Stimulated activated CD4-positive, alpha-beta T cell treated with anti-CD3 and anti-CD28 coated beads, Interleukin-12 subunit alpha, Interleukin-12 subunit beta, amount 100 ng/mL, for 24 hours (primary cell): ENCODE results near the gene CGB3.
A peak's percentile ranks its signal among the peaks of the same experiment; 100 is the strongest.
"Not testable (repeated sequence)": the region's sequence is repeated elsewhere in the genome, so short reads cannot be mapped to it uniquely, and the experiment has no call there.

ENCODE experiments used
- DNase-seq, 2 experiments: peaks; one replicate each; pipeline ENCODE4 v3.0.0-alpha.2; 2020; ENCODE audit warnings: low read depth in 2 of 2

CGB3 gene

GRCh38 chr19:49024233-49024632 lies at the start of gene CGB3:
TSS of gene CGB3 (minus strand) at chr19:49024333. CDS start at chr19:49023971, 362 bp downstream.
- DNase-seq: not testable (repeated sequence)

- peak in 1 of 2 experiments; percentile 26 for DNase-seq
Observed at GRCh38 chr19:49071860-49072547, 47.9 kb upstream of the CGB3 start.

- no peak for DNase-seq
Observed at GRCh38 chr19:49070416-49070815, 46.3 kb upstream of the CGB3 start.

GRCh38 chr19:49069026-49069425 lies 44.9 kb upstream of the CGB3 start:
- no peak for DNase-seq

GRCh38 chr19:49067554-49067953 lies 43.4 kb upstream of the CGB3 start:
- DNase-seq: no peak

GRCh38 chr19:49065905-49066512 lies 41.9 kb upstream of the CGB3 start:
- DNase-seq: no peak

GRCh38 chr19:49064768-49065611 lies 40.9 kb upstream of the CGB3 start, which contains the start of gene NTF4:
TSS of gene NTF4 (minus strand) at chr19:49064818. CDS start at chr19:49061997, 2,821 bp downstream.
- DNase-seq: no peak

GRCh38 chr19:49064029-49064629 lies 40.0 kb upstream of the CGB3 start:
- DNase-seq: no peak

- DNase-seq: no peak
Observed at GRCh38 chr19:49061445-49061844, 37.3 kb upstream of the CGB3 start.

GRCh38 chr19:49061000-49061399 lies 36.9 kb upstream of the CGB3 start:
- DNase-seq: no peak

GRCh38 chr19:49059053-49059452 lies 34.9 kb upstream of the CGB3 start:
- no peak for DNase-seq

- no peak for DNase-seq
Observed at GRCh38 chr19:49058562-49058961, 34.4 kb upstream of the CGB3 start.

GRCh38 chr19:49057636-49058234 lies 33.6 kb upstream of the CGB3 start, which contains the start of gene CGB7:
TSS of gene CGB7 (minus strand) at chr19:49057749. CDS start at chr19:49055375, 2,374 bp downstream.
- peak; percentile 17 to 48 for DNase-seq

- not testable (repeated sequence) for DNase-seq
Observed at GRCh38 chr19:49056902-49057596, 32.9 kb upstream of the CGB3 start.

- DNase-seq: peak in 1 of 2 experiments; percentile 44
Observed at GRCh38 chr19:49056101-49056901, 32.2 kb upstream of the CGB3 start.

GRCh38 chr19:49050376-49051033 lies 26.4 kb upstream of the CGB3 start:
- DNase-seq: not testable (repeated sequence)

GRCh38 chr19:49049834-49050233 lies 25.7 kb upstream of the CGB3 start:
- not testable (repeated sequence) for DNase-seq

- DNase-seq: not testable (repeated sequence)
Observed at GRCh38 chr19:49049011-49049410, 24.9 kb upstream of the CGB3 start, which contains the start of gene CGB8. TSS of gene CGB8 (minus strand) at chr19:49049111. CDS start at chr19:49048739, 372 bp downstream.

GRCh38 chr19:49043548-49043947 lies 19.4 kb upstream of the CGB3 start, which contains the start of gene CGB5:
TSS of gene CGB5 (plus strand) at chr19:49043848. CDS start at chr19:49044210, 362 bp downstream.
- not testable (repeated sequence) for DNase-seq
